Measurements from ENCODE around the gene ZBTB39.

DNA sequence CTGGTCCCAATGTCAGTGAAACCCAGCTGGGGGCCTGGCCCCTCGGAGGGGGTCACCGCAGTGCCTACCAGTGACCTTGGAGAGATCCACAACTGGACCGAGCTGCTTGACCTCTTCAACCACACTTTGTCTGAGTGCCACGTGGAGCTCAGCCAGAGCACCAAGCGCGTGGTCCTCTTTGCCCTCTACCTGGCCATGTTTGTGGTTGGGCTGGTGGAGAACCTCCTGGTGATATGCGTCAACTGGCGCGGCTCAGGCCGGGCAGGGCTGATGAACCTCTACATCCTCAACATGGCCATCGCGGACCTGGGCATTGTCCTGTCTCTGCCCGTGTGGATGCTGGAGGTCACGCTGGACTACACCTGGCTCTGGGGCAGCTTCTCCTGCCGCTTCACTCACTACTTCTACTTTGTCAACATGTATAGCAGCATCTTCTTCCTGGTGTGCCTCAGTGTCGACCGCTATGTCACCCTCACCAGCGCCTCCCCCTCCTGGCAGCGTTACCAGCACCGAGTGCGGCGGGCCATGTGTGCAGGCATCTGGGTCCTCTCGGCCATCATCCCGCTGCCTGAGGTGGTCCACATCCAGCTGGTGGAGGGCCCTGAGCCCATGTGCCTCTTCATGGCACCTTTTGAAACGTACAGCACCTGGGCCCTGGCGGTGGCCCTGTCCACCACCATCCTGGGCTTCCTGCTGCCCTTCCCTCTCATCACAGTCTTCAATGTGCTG lies 11.0 kb downstream of the ZBTB39 start:
- TF ChIP-seq, protein P1, sequence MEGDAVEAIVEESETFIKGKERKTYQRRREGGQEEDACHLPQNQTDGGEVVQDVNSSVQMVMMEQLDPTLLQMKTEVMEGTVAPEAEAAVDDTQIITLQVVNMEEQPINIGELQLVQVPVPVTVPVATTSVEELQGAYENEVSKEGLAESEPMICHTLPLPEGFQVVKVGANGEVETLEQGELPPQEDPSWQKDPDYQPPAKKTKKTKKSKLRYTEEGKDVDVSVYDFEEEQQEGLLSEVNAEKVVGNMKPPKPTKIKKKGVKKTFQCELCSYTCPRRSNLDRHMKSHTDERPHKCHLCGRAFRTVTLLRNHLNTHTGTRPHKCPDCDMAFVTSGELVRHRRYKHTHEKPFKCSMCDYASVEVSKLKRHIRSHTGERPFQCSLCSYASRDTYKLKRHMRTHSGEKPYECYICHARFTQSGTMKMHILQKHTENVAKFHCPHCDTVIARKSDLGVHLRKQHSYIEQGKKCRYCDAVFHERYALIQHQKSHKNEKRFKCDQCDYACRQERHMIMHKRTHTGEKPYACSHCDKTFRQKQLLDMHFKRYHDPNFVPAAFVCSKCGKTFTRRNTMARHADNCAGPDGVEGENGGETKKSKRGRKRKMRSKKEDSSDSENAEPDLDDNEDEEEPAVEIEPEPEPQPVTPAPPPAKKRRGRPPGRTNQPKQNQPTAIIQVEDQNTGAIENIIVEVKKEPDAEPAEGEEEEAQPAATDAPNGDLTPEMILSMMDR (IDR thresholded peaks at IDR 0.05; ENCODE audit: insufficient read depth, low read length, poor library complexity, severe bottlenecking): no peak
- no peak for TF ChIP-seq EZH2phosphoT487 (conservative IDR thresholded peaks at IDR 0.05; ENCODE audit: low read length)
